ENCODE results near the gene EHMT1.
"Not testable (repeated sequence)": the region's sequence is repeated elsewhere in the genome, so short reads cannot be mapped to it uniquely, and the experiment has no call there.

EHMT1 gene

DNA sequence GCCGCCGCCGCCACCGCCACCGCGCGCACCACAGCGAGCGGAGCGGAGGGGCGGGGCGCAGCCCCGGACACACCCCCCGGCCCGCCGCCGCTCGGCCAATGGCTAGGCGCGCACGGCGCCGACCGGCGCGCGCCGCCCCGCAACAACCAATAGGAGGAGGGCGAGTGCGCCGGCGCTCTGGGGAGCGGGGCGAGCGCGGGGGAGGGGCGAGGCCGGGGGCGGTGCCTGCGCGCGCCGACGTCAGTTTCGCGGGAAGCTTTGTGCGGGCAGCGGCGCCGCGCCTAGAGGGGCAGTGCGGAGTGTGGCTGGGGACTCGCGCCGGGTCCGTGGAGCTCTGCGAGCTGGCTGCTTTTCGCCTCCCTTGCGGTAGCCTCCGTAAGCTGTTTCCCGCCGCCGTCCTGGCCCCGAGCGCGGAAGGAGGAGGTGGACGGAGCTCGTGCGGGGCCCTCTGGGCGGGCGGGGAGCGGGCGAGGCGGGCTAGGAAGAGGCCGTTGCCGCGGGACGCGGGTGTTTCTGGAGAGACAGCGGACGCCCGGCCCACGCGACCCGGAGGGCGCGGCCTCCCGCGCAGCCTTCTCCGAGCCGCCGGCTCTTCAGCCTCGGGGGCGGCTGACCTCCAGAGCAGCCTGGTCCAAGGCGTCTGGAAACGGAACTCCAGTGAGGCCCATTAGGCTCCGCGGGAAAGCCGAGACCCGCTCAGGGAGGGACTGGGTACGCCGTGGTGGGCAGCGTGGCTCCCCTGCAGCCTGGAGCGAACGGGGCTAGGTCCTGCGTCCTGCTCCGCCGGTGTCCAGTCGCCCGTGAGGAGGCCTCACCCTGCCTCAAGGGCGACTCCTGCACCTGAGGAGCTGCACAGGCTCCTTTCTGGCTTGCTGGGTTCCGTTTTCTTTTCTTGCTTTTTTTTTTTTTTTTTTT is 28.1 kb upstream of the EHMT1 start, which contains the start of gene ZMYND19:
ZMYND19 (minus strand) TSS at position 44 of the 915 bp plus-strand sequence. CDS start 249 bp downstream, outside the sequence.
- peak; percentile 81 for DNase-seq (ENCODE audit: low read depth, low spot score)

DNA sequence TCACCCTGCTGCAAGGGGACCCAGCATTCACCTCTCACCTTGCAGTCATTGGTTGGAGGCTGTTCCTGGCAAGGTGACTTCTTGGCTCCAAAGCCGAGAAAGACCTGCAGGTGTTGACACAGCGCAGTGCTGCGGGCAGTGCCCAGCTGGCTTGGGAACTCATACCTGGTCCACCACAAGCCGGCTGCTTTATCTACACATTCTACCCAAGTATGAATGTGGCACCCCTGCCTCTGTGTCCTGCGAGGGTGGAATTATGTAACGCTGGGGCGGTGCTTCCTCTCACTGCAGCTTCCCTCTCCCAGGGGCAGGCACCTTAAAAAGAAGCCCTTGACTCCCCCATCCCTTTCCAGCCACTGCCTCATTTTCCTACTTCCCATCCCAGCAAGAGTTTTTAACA is 26.0 kb upstream of the EHMT1 start:
- DNase-seq (ENCODE audit: low read depth, low spot score): no peak

DNA sequence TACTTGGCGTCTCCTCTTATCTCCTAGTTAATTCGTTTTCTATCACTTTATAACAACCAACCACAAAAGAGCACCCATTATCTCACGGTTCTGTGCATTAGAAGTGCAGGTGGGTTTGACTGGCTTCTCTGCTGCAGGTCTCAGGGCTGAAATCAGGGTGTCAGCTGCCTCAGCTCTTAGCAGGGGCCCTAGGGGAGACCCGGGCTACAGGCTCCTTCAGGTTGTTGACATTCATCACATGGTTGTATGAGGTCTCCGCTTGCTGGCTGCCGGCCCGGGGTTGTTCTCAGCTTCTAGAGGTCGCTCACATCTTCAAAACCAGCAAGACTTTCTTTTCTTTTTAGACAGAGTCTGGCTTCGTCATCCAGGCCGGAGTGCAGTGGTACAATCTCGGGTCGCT is 25.6 kb upstream of the EHMT1 start:
- no peak for DNase-seq (ENCODE audit: low read depth, low spot score)

DNA sequence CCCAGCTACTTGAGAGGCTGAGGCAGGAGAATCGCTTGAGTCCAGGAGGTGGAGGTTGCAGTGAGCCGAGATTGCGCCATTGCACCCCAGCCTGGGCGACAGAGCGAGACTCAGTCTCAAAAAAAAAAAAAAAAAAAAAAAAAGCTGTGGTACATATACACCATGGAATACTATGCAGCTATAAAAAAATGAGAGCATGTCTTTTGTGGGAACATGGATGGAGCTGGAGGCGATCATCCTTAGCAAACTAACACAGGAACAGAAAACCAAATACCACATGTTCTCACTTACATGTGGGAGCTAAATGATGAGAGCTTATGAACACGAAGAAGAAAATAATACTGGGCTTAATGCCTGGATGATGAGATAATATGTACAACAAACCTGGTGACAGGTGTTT is 22.2 kb upstream of the EHMT1 start:
- DNase-seq (ENCODE audit: low read depth, low spot score): not testable (repeated sequence)

DNA sequence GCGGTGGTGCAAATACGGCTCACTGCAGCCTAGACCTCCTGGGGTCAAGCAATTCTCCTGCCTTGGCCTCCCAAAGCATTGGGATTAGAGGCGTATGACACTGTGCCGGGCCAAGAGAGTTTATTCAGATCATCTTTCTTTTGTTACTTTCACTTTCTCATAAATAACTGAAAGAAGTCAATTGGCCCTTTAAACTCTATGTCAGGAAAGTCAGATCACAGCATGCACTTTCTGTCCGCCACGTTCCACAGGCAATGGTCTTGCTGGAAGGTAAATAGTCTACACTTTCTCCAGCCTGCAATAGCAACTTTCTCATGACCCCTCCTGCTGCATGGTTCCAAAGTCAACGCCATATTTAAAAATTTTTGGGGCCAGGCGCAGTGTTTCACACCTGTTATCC is 19.9 kb upstream of the EHMT1 start:
- DNase-seq (ENCODE audit: low read depth, low spot score): no peak

DNA sequence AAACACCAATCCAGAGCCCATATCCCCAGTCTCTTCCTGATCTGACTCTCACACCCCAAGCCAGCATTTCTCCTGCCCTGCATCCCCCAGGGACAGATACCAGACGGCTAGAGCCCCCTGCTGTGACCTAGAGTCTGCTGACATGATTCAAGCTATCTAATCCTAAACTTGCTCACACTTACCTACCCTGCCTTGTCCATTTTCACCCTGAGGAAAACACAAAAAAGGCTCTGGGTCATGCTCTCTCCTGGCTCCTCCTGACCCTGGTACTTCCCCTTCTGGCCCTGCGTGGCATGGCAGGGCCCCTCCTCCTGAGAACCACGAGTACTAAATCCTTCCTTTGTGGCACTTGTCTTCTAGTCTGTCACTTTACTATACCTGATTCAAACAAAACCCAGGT is 16.1 kb upstream of the EHMT1 start:
- peak; percentile 37 for DNase-seq (ENCODE audit: low read depth, low spot score)

DNA sequence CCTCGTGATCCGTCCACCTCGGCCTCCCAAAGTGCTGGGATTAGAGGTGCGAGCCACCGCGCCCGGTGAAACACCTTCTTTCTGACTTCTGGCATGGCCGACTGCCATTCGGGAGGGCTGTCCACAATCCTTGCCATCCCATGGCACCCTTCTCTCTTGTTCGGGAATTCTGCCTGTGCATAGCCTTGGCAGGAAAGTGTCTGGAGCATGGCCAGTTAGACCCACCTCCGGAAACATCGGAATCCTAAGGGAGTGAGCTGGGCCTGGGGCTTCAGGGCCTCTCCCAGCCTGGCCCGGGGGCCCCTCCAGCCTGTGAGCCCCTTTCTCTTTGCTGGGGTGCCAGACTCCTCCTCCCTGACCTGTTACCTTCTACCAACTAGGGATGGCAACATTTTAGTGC is 14.9 kb upstream of the EHMT1 start:
- no peak for DNase-seq (ENCODE audit: low read depth, low spot score)

DNA sequence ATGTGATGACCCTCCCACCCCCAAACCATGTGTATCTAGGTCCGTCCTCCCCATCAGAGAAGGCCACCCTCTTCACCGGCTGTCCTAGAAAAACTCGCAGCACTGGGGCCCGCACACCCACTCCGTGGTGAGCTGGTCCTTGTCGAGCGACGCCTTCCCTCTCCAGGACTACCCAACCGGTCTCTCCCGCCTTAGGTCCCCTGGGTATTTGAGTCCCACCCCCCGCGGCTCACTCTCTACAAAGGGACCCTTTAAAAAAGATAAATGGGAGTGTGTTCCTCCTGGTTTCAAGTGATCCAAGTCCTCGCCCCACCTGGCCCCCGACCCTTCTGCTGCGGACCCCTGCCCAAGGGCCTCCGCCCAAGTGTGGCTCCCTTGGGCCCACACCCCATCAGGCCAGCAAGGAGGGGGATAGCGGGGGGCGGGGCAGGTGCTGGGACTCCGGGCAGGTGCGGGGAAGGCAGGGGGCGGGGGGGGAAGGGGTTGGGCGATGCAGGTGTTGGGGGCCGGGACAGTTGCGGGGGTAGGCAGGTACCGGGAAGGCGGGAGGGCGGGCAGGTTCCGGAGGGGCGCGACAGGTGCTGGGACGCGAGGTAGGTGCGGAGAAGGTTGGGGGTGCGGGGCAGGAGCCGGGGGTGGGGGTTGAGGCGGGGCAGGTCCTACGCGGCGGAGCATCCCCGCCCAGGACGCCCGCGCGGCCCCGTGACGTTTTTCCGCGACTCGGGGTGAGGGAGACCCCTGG is 14.3 kb upstream of the EHMT1 start:
- DNase-seq (ENCODE audit: low read depth, low spot score): no peak

DNA sequence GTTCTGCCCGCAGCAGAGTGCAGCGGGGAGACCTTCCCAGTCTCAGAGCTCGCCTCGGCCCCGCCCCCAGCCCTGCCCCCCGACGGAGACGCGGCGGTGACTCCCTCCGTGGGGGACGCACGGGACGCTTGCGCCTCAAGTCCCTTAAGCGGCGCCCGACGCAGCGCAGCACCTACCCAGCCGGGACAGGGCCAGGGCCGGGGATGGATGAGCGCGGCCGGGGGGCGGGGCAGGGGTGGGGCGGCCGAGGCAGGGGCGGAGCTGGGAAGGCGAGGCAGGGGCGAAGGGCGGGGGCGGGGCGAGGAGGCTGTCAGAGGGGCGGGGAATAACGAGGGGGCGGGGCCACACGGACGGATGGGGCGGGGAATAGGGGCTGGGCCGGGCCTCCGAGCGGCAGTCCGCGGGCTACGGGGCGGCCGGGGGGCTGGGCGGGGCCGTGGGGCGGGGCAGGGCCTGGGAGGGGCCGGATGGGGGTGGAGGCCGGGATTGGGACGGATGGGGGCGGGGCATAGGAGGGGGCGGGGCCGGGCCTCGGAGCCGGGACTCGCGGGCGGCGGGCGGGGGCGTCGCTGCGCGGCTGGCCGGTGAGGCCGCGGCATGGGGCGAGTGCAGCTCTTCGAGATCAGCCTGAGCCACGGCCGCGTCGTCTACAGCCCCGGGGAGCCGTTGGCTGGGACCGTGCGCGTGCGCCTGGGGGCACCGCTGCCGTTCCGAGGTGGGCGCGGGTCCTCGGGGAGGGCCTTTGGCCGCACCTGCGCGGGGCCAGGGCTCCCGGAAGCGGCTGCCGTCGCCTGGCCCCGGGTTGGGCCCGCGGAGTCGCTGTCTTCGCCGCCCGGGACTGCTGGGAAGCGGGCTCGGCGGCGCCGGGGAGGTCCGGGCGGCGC is 13.4 kb upstream of the EHMT1 start, which contains the start of gene ARRDC1:
ARRDC1 (plus strand) TSS at position 566 of the 884 bp plus-strand sequence; CDS start at position 598, 32 bp downstream.
- DNase-seq (ENCODE audit: low read depth, low spot score): peak; percentile 68

DNA sequence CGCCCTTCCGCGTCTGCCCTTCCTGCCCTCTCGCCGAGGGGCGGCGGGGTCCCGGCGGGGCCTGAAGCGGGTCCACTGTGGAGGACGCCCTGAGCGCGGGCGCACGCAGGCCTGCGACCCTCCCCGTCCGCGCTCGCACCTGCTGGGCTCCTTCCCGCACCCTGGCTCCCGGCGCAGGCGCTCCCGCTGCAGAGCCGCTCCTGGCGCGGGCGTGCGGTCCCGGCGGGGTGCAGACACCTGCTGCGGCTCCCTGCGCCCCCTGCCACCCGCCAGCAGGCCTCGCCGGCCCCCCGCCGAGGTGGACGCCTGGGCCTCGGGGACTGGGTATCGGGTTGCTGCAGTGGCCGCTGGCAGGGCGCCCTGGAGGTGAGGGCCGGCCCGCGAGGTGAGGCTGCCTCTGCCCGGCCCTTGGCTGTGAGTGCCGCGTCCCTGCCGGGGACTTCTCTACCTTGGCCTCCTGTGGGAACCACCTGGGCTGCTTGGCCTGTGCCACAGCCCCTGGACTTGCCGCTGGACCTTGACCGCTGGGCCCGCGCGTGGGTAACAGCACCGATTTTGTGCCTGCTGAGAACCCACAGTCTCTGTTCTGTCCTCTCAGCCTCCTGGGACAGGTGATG is 12.7 kb upstream of the EHMT1 start:
- DNase-seq (ENCODE audit: low read depth, low spot score): peak; percentile 36

DNA sequence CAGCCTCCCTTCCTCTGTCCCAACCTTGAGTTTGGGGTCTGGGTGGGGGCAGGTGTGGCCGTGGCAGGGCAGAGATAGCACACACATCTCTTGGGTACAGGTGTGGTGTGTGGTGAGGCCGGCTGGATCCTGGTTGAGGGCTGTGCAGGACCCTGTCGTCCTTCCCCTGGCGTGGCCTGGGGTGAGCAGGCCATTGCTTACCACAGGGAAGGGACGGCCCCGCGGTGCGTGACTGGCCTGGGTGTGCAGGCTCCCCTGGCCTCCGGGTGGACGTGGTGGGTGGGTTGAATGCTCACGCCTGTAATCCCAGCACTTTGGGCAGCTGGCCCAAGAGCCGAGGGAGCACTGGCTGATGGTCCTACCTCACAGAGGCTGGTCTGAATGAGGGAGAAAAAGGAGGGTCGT is 12.1 kb upstream of the EHMT1 start:
- DNase-seq (ENCODE audit: low read depth, low spot score): no peak

DNA sequence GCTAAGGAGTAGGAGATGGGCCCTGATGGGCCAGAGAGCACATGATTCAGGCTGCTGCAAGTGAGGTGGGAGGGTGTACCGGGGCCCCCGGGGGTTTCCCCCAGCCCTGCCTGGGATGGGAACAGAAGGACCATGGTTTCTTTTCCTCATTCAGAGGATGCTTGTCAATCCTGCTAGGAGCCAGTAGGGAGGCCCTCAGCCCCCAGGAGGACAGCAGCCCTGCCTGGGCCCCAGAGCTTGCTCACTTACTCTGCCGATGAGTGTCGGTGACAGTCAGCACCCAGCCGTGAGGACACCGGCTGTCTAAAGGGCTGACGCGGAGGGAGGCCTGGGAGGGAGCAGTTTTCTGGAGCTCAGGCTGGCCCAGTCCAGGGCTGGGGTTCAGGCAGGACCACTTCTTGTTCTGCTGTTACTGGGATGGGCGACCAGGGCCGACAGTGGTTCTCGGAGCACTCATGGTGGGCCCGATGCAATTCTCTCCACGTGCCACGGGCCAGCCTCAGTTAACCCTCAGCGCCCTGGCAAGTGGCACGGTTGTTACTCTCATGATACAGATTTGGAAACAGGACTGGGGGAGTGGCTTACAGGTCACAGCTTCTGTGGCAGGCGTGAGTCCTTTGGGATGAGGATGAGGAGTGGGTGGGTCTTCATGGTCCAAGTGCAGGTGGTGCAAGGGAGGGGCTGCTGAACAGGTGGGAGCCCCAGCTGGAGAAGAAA is 11.5 kb upstream of the EHMT1 start:
- DNase-seq (ENCODE audit: low read depth, low spot score): peak; percentile 40

DNA sequence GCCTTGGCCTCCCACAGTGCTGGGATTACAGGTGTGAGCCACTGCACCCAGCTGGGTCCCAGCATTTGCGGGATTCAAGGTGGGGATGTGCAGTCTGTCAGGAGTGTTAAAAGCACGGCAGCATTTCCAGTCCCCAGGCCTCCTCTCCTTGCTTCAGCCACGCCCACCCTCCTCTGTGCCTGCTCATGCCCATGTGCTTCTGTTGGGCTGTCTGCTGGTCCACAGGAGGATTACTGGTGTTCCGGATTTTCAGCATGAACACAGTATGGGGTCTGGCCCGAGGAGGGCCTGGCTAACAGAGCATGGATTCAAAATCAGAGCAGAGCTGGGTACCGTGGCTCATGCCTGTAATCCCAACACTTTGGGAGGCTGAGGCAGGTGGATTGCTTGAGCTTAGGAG is 7.9 kb upstream of the EHMT1 start:
- no peak for DNase-seq (ENCODE audit: low read depth, low spot score)

DNA sequence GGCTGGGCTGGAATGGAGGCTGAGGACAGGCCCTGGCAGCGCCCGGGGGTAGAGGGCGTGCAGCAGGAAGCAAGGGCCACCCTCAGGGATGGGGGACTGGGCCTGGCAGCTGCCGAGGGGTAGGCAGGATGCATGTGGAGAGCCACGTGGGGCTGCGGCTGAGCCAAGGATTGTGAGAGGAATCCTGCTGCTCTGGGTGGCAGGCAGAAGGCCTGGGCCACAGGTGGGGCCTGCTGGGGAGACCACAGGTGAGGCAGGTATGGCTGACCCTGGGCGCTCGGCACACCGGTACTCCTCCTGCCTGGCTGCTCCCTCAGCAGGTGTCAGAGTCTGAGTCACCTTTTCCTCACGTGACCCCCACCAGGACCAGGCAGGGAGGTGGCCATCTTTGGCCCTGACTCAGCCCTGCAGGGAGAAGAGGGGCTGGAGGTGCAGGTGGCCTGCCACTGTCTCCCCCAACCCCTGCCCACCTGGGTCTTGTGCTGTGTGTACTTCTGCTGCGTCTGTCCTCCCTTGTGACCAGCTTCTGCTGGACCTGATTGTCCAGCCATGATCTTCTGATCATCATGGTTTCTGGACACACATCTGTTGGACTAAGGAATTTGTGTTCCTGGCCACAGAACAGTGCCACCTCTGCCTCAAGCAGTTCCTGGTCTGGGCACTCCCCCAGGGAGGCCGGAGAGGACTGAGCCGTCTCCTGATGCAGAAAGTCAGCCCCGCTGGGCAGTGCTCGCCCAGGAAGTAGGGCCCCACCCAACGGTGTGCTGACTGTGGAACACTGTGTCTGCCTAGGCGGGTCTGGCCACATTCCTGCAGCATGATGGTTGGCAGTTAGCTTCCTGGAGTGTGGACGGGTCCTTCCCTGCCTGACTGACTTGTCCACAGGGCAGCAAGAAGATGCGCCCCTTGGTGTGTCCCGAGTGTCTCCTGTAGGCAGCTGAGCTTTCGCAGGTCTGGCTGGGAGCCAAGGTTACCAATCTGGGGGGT is 6.9 kb upstream of the EHMT1 start:
- peak; percentile 79 for DNase-seq (ENCODE audit: low read depth, low spot score)

DNA sequence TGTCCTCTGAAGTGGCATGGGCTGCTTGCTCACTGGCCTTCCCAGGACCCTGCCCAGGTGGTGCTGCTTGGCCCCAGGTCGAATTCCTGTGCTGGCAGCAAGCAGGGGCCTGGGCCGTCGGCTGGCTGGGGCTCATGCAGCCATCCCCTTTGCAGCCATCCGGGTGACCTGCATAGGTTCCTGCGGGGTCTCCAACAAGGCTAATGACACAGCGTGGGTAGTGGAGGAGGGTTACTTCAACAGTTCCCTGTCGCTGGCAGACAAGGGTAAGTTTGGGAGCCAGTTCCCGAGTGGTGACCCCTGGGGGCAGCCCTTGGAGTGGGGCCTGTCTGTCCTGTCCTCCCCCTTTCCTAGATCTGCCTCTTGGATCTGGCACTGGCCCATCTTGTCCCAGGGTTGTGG is 6.1 kb upstream of the EHMT1 start:
- no peak for DNase-seq (ENCODE audit: low read depth, low spot score)

DNA sequence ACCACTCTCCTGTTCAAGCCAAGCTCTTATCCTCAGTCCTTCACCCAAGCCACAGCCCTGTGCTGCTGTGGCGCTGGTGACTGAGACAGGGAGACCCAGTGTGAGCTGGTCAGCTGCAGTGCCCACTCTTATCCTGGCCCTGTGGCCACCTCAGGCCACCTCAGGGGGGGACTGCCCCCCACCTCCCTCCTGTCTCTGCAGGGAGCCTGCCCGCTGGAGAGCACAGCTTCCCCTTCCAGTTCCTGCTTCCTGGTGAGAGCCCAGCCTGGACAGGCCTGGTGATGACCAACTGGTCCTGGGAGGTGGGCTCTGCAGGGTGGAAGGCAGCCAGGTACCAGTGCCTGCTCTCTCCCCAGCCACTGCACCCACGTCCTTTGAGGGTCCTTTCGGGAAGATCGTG is 5.5 kb upstream of the EHMT1 start:
- no peak for DNase-seq (ENCODE audit: low read depth, low spot score)

DNA sequence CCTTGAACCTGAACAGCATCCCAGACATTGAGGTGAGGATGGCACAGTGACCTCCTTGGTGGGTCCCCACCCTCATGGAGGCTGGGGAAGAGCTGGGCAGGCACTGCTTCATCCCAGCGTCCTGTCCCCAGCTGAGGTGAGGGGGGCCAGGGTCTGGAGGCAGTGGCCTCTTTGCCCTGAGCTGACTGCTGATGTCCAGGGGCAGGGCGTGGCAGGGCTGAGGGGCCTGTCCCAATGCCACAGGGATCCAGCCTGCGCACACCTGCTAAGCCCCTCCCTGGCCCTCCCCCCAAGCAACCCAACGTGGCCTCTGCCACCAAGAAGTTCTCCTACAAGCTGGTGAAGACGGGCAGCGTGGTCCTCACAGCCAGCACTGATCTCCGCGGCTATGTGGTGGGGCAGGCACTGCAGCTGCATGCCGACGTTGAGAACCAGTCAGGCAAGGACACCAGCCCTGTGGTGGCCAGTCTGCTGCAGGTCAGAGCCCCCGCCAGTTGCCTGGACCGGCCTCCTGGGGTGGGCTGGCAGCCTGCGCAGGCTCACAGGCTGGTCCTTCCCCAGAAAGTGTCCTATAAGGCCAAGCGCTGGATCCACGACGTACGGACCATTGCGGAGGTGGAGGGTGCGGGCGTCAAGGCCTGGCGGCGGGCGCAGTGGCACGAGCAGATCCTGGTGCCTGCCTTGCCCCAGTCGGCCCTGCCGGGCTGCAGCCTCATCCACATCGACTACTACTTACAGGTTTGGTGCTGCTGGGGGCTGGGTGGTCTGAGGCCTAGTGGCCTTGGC is 4.9 kb upstream of the EHMT1 start:
- DNase-seq (ENCODE audit: low read depth, low spot score): no peak

DNA sequence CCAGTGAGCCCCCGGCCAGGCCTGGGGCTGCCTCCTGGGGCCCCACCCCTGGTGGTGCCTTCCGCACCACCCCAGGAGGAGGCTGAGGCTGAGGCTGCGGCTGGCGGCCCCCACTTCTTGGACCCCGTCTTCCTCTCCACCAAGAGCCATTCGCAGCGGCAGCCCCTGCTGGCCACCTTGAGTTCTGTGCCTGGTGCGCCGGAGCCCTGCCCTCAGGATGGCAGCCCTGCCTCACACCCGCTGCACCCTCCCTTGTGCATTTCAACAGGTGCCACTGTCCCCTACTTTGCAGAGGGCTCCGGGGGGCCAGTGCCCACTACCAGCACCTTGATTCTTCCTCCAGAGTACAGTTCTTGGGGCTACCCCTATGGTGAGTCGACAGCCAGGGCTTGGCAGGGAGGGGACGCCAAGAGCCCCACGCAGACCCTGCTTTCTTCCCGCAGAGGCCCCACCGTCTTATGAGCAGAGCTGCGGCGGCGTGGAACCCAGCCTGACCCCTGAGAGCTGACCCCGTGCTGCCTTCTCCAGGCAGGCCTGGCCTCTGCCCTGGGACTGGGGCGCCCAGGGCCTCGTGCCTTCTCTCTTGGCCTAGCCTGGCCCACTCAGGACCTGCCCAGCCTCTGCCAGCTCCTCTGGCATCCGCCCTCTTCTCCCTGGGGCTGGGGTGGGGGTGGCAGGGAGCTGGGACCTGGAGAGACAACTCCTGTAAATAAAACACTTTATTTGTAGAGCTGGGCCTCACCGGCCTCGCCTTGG is 4.0 kb upstream of the EHMT1 start:
- no peak for DNase-seq (ENCODE audit: low read depth, low spot score)

Measured in ELF-1 (cell line).